Measurements from ENCODE around the gene TTBK2.

- TF ChIP-seq EZH2 (IDR thresholded peaks at IDR 0.05; ENCODE audit: borderline replicate concordance, low read depth, low read length, severe bottlenecking), result no peak
- TF ChIP-seq, protein P1, sequence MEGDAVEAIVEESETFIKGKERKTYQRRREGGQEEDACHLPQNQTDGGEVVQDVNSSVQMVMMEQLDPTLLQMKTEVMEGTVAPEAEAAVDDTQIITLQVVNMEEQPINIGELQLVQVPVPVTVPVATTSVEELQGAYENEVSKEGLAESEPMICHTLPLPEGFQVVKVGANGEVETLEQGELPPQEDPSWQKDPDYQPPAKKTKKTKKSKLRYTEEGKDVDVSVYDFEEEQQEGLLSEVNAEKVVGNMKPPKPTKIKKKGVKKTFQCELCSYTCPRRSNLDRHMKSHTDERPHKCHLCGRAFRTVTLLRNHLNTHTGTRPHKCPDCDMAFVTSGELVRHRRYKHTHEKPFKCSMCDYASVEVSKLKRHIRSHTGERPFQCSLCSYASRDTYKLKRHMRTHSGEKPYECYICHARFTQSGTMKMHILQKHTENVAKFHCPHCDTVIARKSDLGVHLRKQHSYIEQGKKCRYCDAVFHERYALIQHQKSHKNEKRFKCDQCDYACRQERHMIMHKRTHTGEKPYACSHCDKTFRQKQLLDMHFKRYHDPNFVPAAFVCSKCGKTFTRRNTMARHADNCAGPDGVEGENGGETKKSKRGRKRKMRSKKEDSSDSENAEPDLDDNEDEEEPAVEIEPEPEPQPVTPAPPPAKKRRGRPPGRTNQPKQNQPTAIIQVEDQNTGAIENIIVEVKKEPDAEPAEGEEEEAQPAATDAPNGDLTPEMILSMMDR (IDR thresholded peaks at IDR 0.05; ENCODE audit: extremely low read depth in 1 of 2, insufficient read depth in 1 of 2, low read depth in 1 of 2, low read length in 2 of 2), result no peak
- no peak for TF ChIP-seq MAX (IDR thresholded peaks at IDR 0.05; ENCODE audit: insufficient read depth, insufficient read length)
Measured at GRCh38 chr15:42849836-42850235, 70.7 kb downstream of the TTBK2 start.
